Measurements from ENCODE around the gene KCNG4.

KCNG4 gene

GRCh38 chr16:84266451-84266850, 26.6 kb upstream of the KCNG4 start:
- Histone ChIP-seq H3K27ac (no peak overlapping the region), H3K36me3 (no peaks in the 10 kb centered on the region), H3K9me3 (no peaks in the 10 kb centered on the region), H3K4me1 (no peaks in the 10 kb centered on the region), H3K4me3 (no peak overlapping the region), H3K27me3 (peaks cover 0 to 20% of the 10 kb centered on the region in 2 donors)
- intact Hi-C loops (cut with DNase I; ENCODE audit: low total_unique reads), result no loop called here
- DNase-seq, result no peak
- TF ChIP-seq CTCF (IDR thresholded peaks at IDR 0.05), result no peak

- H3K36me3 ChIP-seq, result no peaks in the 10 kb centered on the region
- no peak overlapping the region for H3K4me3 ChIP-seq
- no peak for TF ChIP-seq CTCF (IDR thresholded peaks at IDR 0.05)
- intact Hi-C loops (cut with DNase I; ENCODE audit: low total_unique reads), result no loop called here
- H3K4me1 ChIP-seq, result no peaks in the 10 kb centered on the region
- H3K27ac ChIP-seq, result no peak overlapping the region
- no peaks in the 10 kb centered on the region for H3K9me3 ChIP-seq
- no peak for DNase-seq
- H3K27me3 ChIP-seq, result peaks cover 0 to 30% of the 10 kb centered on the region in 2 donors
These were observed 23.1 kb upstream of the KCNG4 start for GRCh38 chr16:84262939-84263338.

GRCh38 chr16:84262031-84262430, 22.2 kb upstream of the KCNG4 start:
- peaks cover 0 to 27% of the 10 kb centered on the region in 2 donors for H3K27me3 ChIP-seq
- intact Hi-C loops (cut with DNase I; ENCODE audit: low total_unique reads), result no loop called here
- H3K4me3 ChIP-seq, result no peak overlapping the region
- H3K27ac ChIP-seq, result no peak overlapping the region
- H3K4me1 ChIP-seq, result no peaks in the 10 kb centered on the region
- no peaks in the 10 kb centered on the region for H3K36me3 ChIP-seq
- DNase-seq, result no peak
- TF ChIP-seq CTCF (IDR thresholded peaks at IDR 0.05), result no peak
- H3K9me3 ChIP-seq, result no peaks in the 10 kb centered on the region

GRCh38 chr16:84260766-84261554, 21.1 kb upstream of the KCNG4 start:
- Histone ChIP-seq H3K9me3 (no peaks in the 10 kb centered on the region), H3K36me3 (no peaks in the 10 kb centered on the region), H3K4me3 (no peak overlapping the region), H3K27me3 (peaks cover 0 to 24% of the 10 kb centered on the region in 2 donors), H3K27ac (no peak overlapping the region), H3K4me1 (no peaks in the 10 kb centered on the region)
- TF ChIP-seq CTCF (IDR thresholded peaks at IDR 0.05), result no peak
- no peak for DNase-seq
- intact Hi-C loops (cut with DNase I; ENCODE audit: low total_unique reads), result no loop called here

- no peak for DNase-seq
- Histone ChIP-seq H3K36me3 (no peaks in the 10 kb centered on the region), H3K9me3 (peaks cover 0 to 7% (median 6%) of the 10 kb centered on the region in 3 donors), H3K27ac (no peak overlapping the region), H3K4me3 (no peak overlapping the region), H3K27me3 (peaks cover 0 to 24% of the 10 kb centered on the region in 2 donors), H3K4me1 (no peaks in the 10 kb centered on the region)
- intact Hi-C loops (cut with DNase I; ENCODE audit: low total_unique reads), result no loop called here
- TF ChIP-seq CTCF (IDR thresholded peaks at IDR 0.05), result no peak
These were observed 19.9 kb upstream of the KCNG4 start for GRCh38 chr16:84259691-84260090.

All from tibial artery (tissue), 4 donors.